LHCN-M2 (cell line): Measurements from ENCODE around the gene HOXA11. TPM values are rescaled to one million over a fixed set of nuclear protein-coding genes. Genes with fewer than 3 reads are reported as not detected.

Experiments used
- DNase-seq: peaks from one replicate; pipeline ENCODE4 v3.0.0-alpha.2; 2012; ENCODE audit warnings: low read depth
- total RNA-seq: library from RNA; depleted of rRNA; stranded (reverse); fragments of >200 nt; gene quantifications from 2 replicates; pipeline ENCODE4 v1.2.3, GENCODE V29; 2014

HOXA11 gene
- total RNA-seq, 1 experiment from 2014 or later = 4.0 TPM

GRCh38 chr7:27181795-27182275 lies 3.2 kb downstream of the HOXA11 start:
- DNase-seq = no peak

GRCh38 chr7:27180431-27181420 lies 4.3 kb downstream of the HOXA11 start:
- DNase-seq = no peak

- peak; percentile 72 for DNase-seq
Measured at GRCh38 chr7:27179503-27180430, 5.3 kb downstream of the HOXA11 start.

- no peak for DNase-seq
Measured at GRCh38 chr7:27179030-27179429, 6.0 kb downstream of the HOXA11 start.

- no peak for DNase-seq
Measured at GRCh38 chr7:27178366-27178765, 6.7 kb downstream of the HOXA11 start.

- no peak for DNase-seq
Measured at GRCh38 chr7:27177795-27178320, 7.2 kb downstream of the HOXA11 start.

- no peak for DNase-seq
Measured at GRCh38 chr7:27176962-27177794, 7.9 kb downstream of the HOXA11 start.

GRCh38 chr7:27176524-27176845 lies 8.5 kb downstream of the HOXA11 start:
- DNase-seq = no peak

GRCh38 chr7:27175626-27176523 lies 9.2 kb downstream of the HOXA11 start:
- no peak for DNase-seq

GRCh38 chr7:27174874-27175625 lies 10.0 kb downstream of the HOXA11 start:
- no peak for DNase-seq

GRCh38 chr7:27173956-27174873 lies 10.8 kb downstream of the HOXA11 start, which contains the start of gene HOXA10:
Gene HOXA10, minus strand, starts transcription at chr7:27174320. Its CDS starts 14 bp downstream, at chr7:27174306.
- DNase-seq = no peak

- peak; percentile 59 for DNase-seq
Measured at GRCh38 chr7:27173511-27173955, 11.5 kb downstream of the HOXA11 start.

- peak; percentile 67 for DNase-seq
Measured at GRCh38 chr7:27172823-27173510, 12.1 kb downstream of the HOXA11 start.

- no peak for DNase-seq
Measured at GRCh38 chr7:27172315-27172774, 12.7 kb downstream of the HOXA11 start.

GRCh38 chr7:27171637-27172314 lies 13.3 kb downstream of the HOXA11 start:
- no peak for DNase-seq

GRCh38 chr7:27171325-27171636 lies 13.8 kb downstream of the HOXA11 start:
- no peak for DNase-seq
